Daoy (cell line): ENCODE data around the gene TOX3. TPM values are rescaled to one million over a fixed set of nuclear protein-coding genes. Genes with fewer than 3 reads are reported as not detected.

Experiments
- DNase-seq: peaks from one replicate; pipeline ENCODE4 v3.0.0-alpha.2; 2015; ENCODE audit warnings: low read depth
- total RNA-seq: library from RNA; depleted of rRNA; stranded (reverse); fragments of >200 nt; shearing (Covaris generic); gene quantifications from 2 replicates; pipeline ENCODE4 v1.2.3, GENCODE V29; 2014; rRNA removed

Gene TOX3
- not detected in 2 replicates for total RNA-seq

DNA sequence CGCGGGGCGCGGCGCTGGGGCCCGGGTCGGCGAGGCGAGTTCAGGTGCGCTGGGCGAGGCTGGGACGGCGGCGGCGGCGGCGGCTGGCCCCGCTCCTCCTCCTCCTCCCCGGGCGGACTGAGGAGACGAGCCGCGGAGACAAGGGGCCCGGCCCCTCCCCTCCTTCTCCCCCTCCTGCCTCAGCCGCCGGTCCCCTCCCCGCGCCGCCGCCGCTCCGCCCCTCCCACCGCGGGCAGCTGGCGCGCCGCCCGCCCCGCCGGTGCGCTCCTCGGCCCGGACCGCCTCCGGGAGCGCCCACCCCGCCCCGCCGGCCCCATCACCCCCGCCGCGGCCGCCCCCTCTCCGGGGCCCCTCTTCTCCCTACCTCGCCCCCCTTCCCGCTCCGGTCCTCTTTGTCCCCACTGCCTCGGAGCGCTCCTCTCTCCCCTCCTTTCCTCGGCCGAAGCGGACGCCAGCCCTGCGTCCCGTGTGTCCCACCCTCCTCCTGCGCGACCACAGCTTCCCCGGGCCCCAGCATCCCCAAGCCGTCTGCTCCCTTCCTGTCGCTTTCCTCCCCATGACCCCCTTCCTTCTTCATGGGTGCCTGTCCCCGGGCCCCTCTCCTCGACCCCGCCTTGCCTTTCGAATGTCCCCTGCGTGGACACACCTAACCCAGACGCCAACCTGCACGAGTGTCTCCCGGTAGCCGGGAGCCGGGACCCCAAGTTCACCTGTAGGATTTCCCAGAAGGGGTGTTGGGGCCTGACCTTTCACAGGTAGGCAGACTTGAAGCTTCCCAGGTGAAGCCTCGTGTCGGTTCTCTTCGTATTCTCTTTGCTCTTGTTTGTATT is at the start of gene TOX3:
Gene TOX3 (minus strand): TSS at position 140 of the 830 bp plus-strand sequence. CDS start 420 bp downstream, outside the sequence.
- no peak for DNase-seq

DNA sequence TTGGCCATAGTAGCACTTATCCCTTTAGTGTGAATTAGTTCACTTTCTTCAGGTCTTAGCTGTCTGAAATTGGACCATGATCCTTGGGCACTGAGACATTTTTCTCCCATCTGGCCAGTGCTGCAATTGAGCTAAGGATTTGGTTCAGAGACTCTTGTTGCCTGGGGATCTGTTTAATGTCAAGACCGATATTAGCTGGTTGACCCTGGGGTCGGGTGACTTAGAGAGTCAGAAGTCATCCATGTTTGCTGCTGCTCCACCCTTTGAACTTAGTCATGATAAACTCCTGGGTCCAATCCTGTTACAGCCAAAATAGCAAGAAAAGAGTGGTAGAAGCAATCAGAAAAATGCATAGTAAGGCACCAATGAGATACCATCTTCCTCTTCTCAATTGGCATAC is 45.8 kb upstream of the TOX3 start:
- DNase-seq = no peak

DNA sequence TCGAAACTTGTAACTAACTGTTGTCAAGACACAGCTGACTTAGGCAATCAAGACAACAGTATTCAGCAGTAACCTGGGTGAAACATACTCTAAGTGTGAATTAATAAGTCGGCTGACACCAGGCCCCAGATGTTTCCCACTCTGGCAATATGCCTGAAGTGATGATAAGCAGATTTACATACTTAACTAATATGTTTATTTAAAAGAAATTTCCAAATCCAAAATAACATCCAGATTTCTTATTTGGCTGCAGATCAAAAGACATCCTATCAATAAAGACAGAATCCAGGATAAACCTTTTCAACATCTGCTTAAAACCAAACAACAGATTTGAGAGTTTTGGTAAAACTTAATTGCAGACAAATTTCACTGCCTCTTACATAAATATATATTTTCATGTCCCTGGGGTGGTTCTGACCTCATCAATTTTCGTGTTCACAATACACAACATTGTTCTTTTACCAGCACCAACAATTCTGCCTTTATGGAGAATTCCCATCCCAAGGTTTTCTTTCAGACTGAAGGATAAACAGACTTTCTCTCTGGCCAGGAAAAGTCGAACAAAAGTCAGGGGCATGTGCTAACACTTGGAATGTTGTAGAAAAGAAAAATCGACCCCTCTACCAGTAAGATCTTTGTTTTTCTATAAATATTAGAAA is 45.1 kb upstream of the TOX3 start:
- no peak for DNase-seq

DNA sequence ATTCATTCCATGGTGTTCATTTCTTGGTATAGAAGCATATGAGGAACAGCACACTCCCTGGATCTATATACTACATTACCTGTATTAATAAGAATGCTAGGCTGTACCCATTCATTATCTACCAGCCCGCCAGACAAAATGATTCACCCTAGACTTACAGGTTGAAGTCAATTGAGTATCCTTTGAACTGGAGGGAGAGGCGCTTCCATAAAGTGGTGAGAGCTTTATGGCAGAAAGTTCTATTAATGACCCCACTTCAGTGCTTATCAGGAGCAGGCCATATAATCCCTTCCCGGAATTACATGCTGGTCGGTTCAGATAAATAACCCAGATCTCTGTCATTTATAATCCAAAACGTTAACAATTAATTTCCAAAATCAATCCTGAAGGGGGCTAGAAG is 44.5 kb upstream of the TOX3 start:
- no peak for DNase-seq

DNA sequence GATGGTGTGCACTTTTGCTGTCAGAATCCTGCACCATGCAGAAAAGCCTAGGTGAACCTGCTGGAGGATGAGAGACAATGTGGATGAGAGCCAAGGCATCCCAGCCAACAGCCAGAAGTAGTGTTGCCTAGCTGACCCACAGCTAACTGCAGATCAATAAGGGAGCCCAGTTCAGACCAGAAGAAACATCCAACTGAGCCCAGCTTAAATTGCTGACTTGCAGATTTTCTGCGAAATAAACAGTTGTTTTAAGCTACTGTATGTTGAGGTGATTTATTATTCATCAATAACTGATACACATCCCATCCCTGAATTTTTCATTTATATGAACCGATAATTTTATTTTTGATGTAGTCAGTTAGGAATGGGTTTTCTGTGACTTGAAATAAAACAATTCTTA is 39.2 kb upstream of the TOX3 start:
- DNase-seq = no peak

DNA sequence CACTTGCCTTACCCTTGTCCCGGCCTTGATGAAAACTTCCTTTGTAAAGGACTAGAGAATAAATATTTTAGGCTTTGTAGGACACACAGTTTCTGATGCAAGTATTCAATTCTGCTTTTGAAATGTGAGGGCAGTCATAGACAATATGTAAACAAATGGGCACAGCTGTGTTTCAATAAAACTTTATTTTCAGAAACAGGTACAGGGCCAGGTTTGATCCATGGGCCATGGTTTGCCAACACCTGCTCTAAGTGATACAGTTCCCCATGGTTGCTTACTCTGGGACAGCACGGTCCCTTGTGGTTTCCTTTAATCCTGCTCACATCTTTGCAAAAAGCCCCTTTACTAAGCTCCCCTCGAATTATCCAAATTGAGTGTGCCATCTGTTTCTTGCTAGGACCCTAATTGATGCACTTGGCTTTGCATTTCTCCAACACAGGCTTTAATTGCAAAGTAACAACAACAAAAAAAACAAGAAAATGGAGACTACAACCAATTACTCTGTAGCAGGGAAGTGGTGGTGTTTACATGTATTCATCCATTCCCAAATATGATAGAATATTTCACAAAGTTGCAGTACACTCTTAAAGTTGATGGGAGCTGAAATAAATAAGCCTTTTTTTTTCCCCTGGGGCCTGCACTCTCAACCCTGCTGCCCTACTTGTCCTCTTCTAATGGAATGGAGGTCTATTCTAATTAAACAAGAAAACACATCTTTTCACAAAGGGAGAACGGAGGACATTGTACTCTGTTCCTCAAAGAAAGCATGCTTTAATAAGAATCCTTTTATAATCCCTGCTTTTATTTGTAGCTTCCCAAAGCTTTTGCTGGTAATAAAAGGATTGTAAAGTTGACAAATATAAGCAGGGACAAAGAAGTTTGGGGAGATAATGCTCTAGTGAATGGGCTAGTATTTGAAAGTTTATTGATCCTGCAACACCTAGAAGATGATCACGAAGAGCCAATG is 37.7 kb upstream of the TOX3 start:
- no peak for DNase-seq

DNA sequence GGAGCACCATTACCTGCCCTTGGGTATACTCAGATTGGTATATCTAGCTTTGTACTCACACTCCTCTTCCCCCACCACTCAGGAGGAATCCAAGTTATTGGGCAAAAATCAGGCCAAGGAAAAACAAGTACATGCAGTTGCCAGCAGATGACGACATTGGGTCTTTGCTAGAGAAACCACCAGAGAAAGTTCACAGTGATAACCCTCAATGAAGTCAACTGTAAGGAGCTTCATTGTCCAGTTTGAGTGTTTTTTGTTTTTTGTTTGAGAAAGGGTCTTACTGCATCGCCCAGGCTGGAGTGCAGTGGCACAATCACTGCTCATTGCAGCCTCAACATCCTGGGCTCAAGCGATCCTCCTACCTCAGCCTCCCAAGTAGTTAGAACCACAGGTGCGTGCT is 34.6 kb upstream of the TOX3 start:
- DNase-seq = no peak

DNA sequence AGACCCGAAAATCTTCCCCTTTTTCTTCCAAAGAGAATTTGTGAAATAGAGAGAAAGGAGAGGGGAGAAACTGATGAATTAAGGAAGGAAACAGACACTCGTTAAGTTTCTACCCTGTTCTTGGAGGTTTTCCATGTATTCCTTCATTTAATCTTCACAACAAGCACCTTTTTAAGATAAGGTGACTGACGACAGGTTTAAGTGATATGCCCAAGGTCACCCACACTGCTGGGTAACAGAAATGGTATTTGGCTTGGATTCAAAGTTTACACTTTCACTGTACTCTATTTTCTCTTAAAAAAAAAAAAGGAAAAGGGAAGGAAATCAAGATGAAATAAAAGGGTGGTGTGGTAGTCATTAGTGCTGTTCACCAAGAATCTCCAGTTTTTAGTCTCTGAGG is 33.5 kb upstream of the TOX3 start:
- DNase-seq = no peak

DNA sequence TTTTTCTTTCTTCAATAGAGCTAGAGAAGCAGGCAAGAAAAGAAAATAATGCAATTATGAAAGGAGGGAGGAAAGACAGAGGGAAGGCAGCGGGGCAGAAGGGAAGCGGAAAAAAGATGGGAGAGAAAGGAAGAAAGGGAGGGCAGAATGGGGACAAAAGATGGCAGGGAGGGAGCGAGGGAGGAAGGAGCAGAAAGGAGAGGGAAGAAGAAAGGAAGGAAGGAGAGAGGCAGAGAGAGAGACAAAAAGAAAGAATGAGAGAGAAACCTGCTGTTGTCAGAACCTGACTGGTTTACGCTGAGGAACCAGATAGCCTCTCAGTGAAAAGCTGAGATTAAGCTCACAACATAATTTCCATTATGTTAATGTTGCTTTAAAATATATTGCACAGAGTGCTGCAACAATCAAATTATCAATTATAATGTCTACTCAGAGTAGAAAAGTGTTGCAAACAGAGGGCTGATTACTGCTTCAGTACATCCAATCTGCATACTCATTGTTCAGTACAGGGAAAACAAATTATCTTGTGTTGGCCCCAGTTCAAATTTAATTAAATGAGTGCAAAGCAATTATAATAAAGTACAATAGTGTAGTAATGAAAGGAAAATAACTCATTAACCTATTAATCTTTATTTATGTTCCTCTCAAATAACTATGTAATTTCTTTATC is 32.0 kb upstream of the TOX3 start:
- no peak for DNase-seq

DNA sequence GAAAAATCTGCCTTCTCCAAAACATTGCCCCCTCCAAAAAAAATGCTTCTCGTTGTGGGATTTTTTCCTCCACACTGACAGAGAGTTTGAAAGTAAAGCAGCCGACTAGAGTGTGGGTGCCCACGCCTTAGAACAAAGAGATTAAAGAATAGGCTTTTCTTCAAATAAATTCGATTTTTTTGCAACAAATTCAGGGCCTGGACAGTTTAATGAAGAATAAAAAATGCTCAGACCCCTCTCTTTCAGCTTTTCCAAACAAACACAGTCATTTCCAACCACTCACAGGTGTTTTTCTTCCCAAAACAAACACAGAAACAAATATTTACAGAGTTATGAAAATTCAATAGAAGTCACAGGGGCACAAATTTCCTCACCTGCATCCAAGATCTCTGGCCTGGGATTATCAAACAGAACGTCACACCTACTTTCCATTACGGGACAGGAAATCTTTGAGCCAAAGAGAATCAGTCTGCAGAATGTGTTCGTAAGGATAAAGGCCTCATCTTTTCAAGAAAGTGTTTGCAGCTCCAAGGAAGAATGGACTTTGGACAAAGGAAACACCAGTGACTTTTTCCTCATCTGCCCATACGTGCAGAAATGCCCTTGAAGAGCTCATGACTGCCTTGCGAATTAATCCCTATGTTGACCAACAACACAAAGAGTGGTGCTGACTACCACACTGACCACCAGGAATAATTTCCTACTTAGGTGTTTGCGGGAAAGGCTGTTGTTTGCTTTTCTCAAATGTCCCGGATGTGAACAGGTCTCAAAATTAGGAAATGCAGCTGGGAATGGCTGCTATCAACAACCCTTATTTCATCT is 31.3 kb upstream of the TOX3 start:
- DNase-seq = no peak

DNA sequence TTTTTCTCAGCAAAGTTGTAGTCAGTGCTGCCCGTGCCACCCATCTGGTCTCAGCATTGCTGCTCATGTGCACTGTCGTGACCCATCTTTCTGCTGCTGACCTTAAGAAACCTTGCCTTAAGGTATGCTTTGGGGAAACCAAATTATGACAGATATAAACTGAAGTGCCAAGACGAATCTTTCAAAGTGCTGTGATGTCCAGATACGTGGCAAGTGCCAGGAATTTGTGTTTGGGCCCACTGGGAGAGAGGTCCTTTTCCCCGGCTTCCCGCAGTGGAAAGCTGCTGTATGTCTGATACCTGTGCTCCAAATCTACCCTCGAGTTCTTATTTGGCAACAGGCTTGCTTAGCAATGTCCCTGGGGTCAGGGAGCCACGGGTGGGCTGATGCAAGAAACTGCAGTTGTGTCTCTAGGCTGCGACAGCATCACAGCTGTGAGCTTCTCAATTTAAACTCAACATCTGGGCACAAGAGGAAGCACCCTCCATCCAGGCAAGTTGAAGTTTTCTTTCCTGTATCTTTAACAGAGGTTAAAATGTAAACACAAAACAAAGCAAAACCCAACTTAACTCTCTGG is 30.3 kb upstream of the TOX3 start:
- no peak for DNase-seq

DNA sequence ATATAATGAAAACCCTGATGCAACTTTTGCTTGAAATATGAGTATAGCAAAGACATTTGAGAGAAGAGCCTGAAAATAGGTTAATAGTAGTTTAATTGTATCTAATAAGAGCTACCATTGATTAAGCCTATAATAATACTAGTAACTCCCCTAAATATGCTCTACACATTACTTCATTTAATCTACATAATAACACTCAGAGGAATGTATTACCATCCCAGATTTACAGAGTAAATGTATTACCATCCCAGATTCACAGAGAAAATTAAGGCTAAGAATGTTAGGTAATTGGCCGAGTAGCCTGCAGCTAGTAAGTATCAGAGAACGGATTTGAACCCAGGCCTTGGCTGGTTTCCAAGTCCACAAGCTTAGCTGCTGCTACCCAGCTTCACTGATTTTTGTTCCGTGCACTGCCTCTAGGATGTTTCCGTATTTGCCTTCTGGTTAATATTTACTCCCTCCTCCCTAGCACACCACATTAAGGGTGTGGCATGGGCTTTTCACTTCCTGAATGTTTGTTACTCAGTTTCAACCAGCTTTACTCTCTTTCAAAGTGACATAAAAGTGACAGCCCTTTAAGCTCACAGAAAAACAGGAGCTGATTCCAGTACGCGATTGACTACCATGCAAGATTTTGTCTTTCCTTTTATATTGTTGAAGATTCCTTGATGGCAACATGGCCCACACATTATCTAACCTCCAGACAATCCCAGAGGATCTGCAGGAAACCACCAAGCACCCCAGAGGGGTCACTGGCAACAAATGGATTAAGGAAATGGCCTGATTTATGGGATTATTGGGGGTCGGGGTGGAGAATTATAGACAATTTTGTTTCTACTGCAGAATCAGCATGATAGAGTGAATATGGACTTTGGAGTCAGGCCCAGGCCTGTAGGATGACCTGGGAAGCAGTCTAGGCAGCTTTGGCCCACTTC is 26.7 kb upstream of the TOX3 start:
- no peak for DNase-seq

DNA sequence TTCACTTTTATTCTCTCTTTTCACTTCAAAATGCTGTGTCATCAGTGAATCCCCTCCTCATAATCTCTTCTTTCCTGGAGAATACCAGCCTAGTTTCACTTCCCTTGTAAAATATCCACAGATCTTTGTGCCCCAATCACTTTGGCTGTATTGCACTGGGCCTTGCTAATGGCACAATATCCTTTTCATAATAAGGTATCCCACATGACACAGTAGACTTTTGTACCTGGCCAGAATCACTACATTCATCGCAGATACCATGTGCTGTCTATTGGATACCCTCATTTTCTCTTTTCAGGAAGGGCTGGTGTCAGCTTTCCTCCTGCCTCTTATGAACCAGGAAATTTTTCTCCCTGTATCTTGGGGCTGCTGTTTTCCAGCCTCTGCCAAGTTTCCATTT is 25.7 kb upstream of the TOX3 start:
- no peak for DNase-seq

DNA sequence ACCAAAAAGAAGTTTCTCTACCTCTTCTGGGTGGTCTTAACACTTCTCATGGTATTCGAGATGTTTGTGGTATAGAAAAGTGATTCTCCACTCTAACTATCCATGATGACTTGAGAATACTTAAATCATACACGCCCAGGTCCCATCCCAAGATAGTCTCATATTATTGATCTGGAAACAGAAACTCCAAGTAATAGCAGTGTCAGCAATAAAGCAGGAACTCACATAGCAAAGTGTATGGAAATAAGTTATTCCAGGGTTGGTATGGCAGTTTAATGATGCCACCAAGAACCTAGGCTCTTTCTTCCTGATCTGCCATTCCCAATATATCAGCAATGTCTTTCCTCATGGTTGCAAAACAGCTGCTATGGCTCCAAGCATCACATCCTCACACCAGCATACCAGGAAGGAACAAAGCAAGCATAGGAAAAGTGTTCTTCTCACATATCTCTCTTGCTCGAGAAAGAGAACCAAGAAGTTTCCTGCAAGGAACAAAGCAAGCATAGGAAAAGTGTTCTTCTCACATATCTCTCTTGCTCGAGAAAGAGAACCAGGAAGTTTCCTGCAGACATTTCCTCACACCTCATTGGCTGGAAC is 23.6 kb upstream of the TOX3 start:
- no peak for DNase-seq

DNA sequence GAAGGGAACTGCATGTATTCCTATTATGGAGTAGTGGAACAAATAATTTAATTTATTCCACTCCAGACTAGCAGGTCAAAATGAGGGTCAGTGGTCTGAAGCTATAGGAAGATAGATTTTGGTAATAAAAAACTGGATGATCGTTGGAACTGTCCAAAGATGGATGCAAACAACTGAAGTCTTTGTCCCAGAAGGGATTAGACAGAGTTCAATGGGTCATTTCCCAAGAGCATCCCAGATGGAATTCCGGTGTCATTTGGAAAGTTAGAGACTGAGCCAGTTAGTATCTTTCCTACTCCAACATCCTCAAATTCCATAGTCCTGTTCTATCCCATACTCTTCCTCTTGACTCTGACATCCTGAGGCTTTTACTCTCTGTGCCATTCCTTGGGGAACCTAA is 22.8 kb upstream of the TOX3 start:
- DNase-seq = no peak

DNA sequence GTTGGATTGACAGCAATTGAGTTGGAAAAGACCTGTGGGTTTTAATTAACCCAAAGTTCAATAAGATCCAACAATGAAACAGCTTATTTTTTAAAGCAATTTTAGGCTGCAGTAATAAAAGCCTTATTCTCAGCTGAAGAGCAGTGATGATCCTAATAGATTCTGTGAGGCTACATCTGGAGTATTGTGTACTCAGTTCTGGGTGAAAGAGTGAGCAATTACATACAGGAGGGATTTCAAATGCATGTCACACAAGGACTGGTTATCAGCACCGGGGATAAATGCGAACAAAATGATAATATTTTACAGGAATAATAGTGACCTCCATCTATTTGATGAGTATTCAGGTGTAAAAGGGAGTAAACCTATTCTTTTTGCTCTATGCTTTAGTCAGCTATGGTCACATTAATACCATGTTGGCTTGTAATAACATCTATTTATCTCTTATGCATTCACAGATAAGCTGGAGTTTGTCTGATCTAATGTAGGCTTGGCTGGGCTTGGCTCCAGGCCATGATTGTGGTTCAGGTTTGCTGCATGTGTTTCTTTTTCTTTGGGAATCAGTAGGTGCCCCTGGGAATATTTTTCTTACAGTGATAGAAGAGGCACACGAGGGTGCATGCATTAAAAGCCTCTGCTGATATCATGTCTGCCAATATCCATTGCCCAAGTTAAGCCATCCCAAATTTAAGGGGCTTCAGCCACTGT is 22.2 kb upstream of the TOX3 start:
- no peak for DNase-seq

DNA sequence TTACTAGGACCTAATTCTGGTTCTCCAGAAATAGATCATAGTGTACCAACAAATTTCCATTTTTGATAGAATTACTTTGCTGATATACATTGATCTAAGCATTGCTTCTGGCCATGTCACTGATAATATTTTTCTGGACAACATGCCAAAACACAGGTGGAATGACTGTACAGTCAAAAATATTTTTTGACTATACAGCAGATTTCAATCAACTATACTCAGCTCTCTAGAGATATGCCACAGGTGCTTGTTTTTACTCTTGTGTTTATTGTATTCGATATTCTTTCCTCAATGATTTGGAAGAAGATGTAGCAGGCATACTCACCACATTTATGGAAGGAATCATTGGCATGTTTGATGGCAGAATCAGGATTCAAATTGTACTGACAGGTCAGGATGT is 21.6 kb upstream of the TOX3 start:
- DNase-seq = no peak

DNA sequence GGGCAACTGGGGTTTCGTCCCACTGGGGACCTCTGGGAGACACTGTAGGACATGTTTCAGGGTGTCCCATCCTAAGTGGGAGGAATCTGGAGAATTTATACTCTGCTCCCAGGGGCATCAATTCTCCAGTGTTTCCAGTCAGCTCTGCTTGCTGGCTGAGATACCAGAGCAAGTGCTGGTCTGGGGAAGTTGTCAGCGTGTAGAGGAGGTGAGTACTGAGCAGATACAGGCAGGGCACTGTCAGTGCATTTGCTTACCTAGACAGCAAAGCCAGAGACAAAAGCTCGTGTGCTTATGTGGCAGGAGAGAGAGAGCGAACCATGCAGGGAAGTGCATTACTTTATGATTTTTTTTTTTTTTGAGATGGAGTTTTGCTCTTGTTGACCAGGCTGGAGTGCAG is 20.2 kb upstream of the TOX3 start:
- DNase-seq = no peak
